IMR-90 (cell line): ENCODE measurements around the gene TMF1. TPM values are rescaled to one million over a fixed set of nuclear protein-coding genes. Genes with fewer than 3 reads are reported as not detected.

Source experiments
- ATAC-seq: fragments of 200-7000 bp; cut with Tn5 transposase; 2 replicates; pipeline ENCODE4 v1.9.1; 2020; ENCODE audit warnings: low read depth, mild to moderate bottlenecking, moderate library complexity
- BruUV-seq: library from RNA; stranded (reverse); fragments of 400-500 nt; replicated peaks from 2 replicates; lab custom pipeline; 2021; lab: Mats Ljungman, UMichigan
- CTCF ChIA-PET: fragments of 300-600 bp; formaldehyde crosslinking; extraction: SDS; loops from one replicate; lab custom pipeline; 2021; ENCODE audit warnings: antibody characterized with exemption; lab: Yijun Ruan, JAX
- POLR2A ChIA-PET: fragments of 300-600 bp; sonication (Branson Sonifier 250); formaldehyde crosslinking; loops from one replicate; lab custom pipeline; 2022; ENCODE audit warnings: antibody characterized with exemption; ENCODE audit not compliant: unreplicated experiment; lab: Charles Lee
- DNase-seq: peaks from one replicate; pipeline ENCODE4 v3.0.0; 2013
- H2AFZ ChIP-seq: replicated peaks from 2 replicates; pipeline ENCODE3; 2013; ENCODE audit warnings: low read length, mild to moderate bottlenecking; ENCODE audit not compliant: poor library complexity
- H2AK5ac ChIP-seq: 2 replicates; pipeline ENCODE4 v1.6.1; 2013; ENCODE audit warnings: low read depth, low read length, inconsistent platforms
- H2AK9ac ChIP-seq: replicated peaks from 2 replicates; pipeline ENCODE3; 2013; ENCODE audit warnings: mild to moderate bottlenecking, low read depth, low read length, moderate library complexity; ENCODE audit not compliant: poor library complexity
- H2BK120ac ChIP-seq: 2 replicates; pipeline ENCODE4 v1.6.1; 2013; ENCODE audit warnings: low read depth, low read length, inconsistent platforms
- H2BK15ac ChIP-seq: 3 replicates; pipeline ENCODE4 v1.6.1; 2013; ENCODE audit warnings: low read depth, low read length, inconsistent platforms
- H2BK20ac ChIP-seq: 2 replicates; pipeline ENCODE4 v1.6.1; 2013; ENCODE audit warnings: low read depth, mild to moderate bottlenecking, inconsistent platforms, low read length, moderate library complexity
- H2BK5ac ChIP-seq: 2 replicates; pipeline ENCODE4 v1.6.1; 2013; ENCODE audit warnings: mild to moderate bottlenecking, low read depth, low read length, inconsistent platforms; ENCODE audit not compliant: poor library complexity, severe bottlenecking
- H3K14ac ChIP-seq: replicated peaks from 2 replicates; pipeline ENCODE4 v1.6.1; 2013; ENCODE audit warnings: low read depth, low read length, inconsistent platforms
- H3K18ac ChIP-seq: 2 replicates; pipeline ENCODE4 v1.6.1; 2013; ENCODE audit warnings: low read depth, low read length, control low read depth
- H3K23ac ChIP-seq: 2 replicates; pipeline ENCODE4 v1.6.1; 2013; ENCODE audit warnings: low read depth, low read length, inconsistent platforms
- H3K27ac ChIP-seq: 2 replicates; pipeline ENCODE4 v1.5.1; 2013; ENCODE audit warnings: mild to moderate bottlenecking, control low read depth, low read length; ENCODE audit not compliant: insufficient read depth
- H3K27me3 ChIP-seq: 2 replicates; pipeline ENCODE4 v1.6.1; 2013; ENCODE audit warnings: low read length; ENCODE audit not compliant: control insufficient read depth, insufficient read depth
- H3K36me3 ChIP-seq: 2 replicates; pipeline ENCODE4 v1.6.1; 2013; ENCODE audit warnings: low read length, mixed read lengths; ENCODE audit not compliant: control insufficient read depth, insufficient read depth
- H3K4ac ChIP-seq: 2 replicates; pipeline ENCODE4 v1.6.1; 2013; ENCODE audit warnings: low read depth, low read length, inconsistent platforms
- H3K4me1 ChIP-seq: 2 replicates; pipeline ENCODE4 v1.6.1; 2013; ENCODE audit warnings: low read length, mixed read lengths; ENCODE audit not compliant: control insufficient read depth, insufficient read depth
- H3K4me2 ChIP-seq: 2 replicates; pipeline ENCODE4 v1.6.1; 2013; ENCODE audit warnings: low read depth, mild to moderate bottlenecking, control low read depth, low read length, moderate library complexity
- H3K4me3 ChIP-seq: 2 replicates; pipeline ENCODE4 v1.5.1; 2013; ENCODE audit warnings: low read depth, mild to moderate bottlenecking, control low read depth, low read length, moderate library complexity; ENCODE audit not compliant: insufficient read depth
- H3K56ac ChIP-seq: 2 replicates; pipeline ENCODE4 v1.6.1; 2013; ENCODE audit warnings: low read length, inconsistent platforms; ENCODE audit not compliant: insufficient read depth; ENCODE audit errors: extremely low read depth
- H3K79me1 ChIP-seq, 2 experiments: 2 replicates each; pipeline ENCODE4 v1.6.1; 2013; ENCODE audit warnings: low read length in 2 of 2, inconsistent platforms in 1 of 2, low read depth in 1 of 2
- H3K9ac ChIP-seq: 2 replicates; pipeline ENCODE4 v1.6.1; 2013; ENCODE audit warnings: low read depth, low read length, control low read depth
- H3K9me1 ChIP-seq: 2 replicates; pipeline ENCODE4 v1.6.1; 2013; ENCODE audit warnings: low read length, inconsistent platforms; ENCODE audit not compliant: insufficient read depth
- H3K9me3 ChIP-seq: 2 replicates; pipeline ENCODE4 v1.6.1; 2013; ENCODE audit warnings: low read length; ENCODE audit not compliant: control insufficient read depth, insufficient read depth
- H4K20me1 ChIP-seq: 2 replicates; pipeline ENCODE4 v1.6.1; 2013; ENCODE audit warnings: low read length, inconsistent platforms; ENCODE audit not compliant: insufficient read depth
- H4K5ac ChIP-seq: 2 replicates; pipeline ENCODE4 v1.6.1; 2013; ENCODE audit warnings: mild to moderate bottlenecking, low read depth, low read length, control low read depth
- H4K8ac ChIP-seq, 2 experiments: 2 replicates each; pipeline ENCODE4 v1.6.1; 2013; ENCODE audit warnings: low read depth in 2 of 2, low read length in 2 of 2, control low read depth in 1 of 2, inconsistent platforms in 1 of 2
- H4K91ac ChIP-seq: 2 replicates; pipeline ENCODE4 v1.6.1; 2013; ENCODE audit warnings: low read depth, low read length, inconsistent platforms; ENCODE audit not compliant: insufficient read depth
- BHLHE40 ChIP-seq: fragments of 150-350 bp; IDR thresholded peaks from 2 replicates; pipeline ENCODE4 v1.6.1; 2016; ENCODE audit warnings: mild to moderate bottlenecking, low read depth, low read length
- RAD21 ChIP-seq: IDR thresholded peaks from 2 replicates; pipeline ENCODE4 v1.6.1; 2012; ENCODE audit warnings: low read length, improper control_type of control experiment
- WGBS, 2 experiments: methylation state at CpG; one replicate each; pipeline versions ENCODE4 v1.1.5 to v1.1.7; 2013; ENCODE audit warnings: missing lambda C conversion rate in 2 of 2; ENCODE audit not compliant: insufficient read length in 1 of 2; ENCODE audit errors: extremely low coverage in 2 of 2; 5-methylcytosine and 5-hydroxymethylcytosine counted together
- dilution Hi-C: fragments of 300-500 bp; cut with HindIII; formaldehyde crosslinking; loops from one replicate; pipeline ENCODE4 v1.14.3; 2018; ENCODE audit warnings: low sequenced_read_pairs; ENCODE audit not compliant: unreplicated experiment
- in situ Hi-C: fragments of 300-500 bp; cut with MboI; formaldehyde crosslinking; loops from 3 replicates; pipeline ENCODE4 v1.14.3; 2019; ENCODE audit warnings: low sequenced_read_pairs, inconsistent platforms, mixed read lengths
- intact Hi-C: fragments of 100-400 bp; cut with micrococcal nuclease; formaldehyde crosslinking; loops from 2 replicates; pipeline ENCODE4 v1.10.0; 2022
- polyA plus RNA-seq, 3 experiments: library from polyadenylated mRNA; depleted of rRNA; stranded (reverse); fragments of >200 nt; gene quantifications; 2 replicates each; pipeline ENCODE4 v1.2.3, GENCODE V29; 2012; ENCODE audit warnings: low replicate concordance in 1 of 3
- total RNA-seq: library from RNA; depleted of rRNA; stranded (reverse); fragments of >200 nt; gene quantifications from 2 replicates; pipeline ENCODE4 v1.2.3, GENCODE V29; 2012
- TF ChIP-seq, protein P1 (sequence below): conservative IDR thresholded peaks from 2 replicates; pipeline ENCODE4 v1.5.1; 2012; ENCODE audit warnings: mild to moderate bottlenecking, low read depth, low read length, improper control_type of control experiment

TMF1 gene
- total and polyA plus RNA-seq, 2 of the 4 experiments (the other 2 are of a cell fraction), result 12.4 to 39.1 TPM

DNA sequence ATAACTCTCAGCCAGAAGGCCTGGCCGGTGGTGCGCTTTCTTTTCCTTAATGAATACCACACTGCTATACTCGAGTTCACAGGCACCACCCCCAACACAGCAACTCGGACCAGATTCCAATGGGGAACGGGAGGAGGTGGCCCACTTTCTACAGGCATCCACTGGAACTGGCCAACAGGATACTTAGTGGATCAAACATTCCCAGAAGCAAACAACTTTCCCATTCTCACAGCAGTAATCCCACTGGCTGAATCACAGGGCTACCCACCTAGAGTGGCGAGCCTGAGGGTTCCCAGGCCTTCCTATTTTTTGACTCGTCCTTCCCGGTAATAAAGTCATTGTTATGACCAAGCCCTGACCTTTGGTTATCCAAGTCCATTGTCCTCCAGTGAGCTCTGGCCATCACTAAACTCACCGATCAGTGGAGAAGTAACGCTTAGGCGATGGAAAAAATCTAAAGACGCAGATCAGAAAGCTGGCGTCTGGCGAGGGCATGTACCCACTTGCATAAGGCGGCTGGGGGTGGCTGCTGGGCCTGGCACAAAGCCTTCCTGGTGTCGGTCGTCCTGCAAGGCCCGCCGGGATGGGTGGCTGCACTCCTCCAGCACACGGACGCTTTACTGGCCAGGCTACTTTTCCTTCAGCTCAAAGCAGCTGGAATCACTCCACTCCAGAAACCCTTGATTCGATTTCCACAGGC, 39.9 kb downstream of the TMF1 start:
- H2AK5ac ChIP-seq, result peak overlapping the region; percentile 73
- peaks cover 7% of the 10 kb centered on the region for H3K9me1 ChIP-seq
- BruUV-seq, result TSS peak; percentile 35
- peak overlapping the region; percentile 66 for H3K9ac ChIP-seq
- H2BK15ac ChIP-seq, result peak overlapping the region; percentile 56; the same call in 1 of the 3 replicates
- H2BK120ac ChIP-seq, result peak overlapping the region; percentile 30
- H4K20me1 ChIP-seq, result no peaks in the 10 kb centered on the region
- peak overlapping the region; percentile 73 for H3K4ac ChIP-seq
- peak overlapping the region; percentile 81 for H3K56ac ChIP-seq
- peak overlapping the region; percentile 69 for H3K18ac ChIP-seq
- TF ChIP-seq RAD21 (no peak), BHLHE40 (no peak)
- TF ChIP-seq, protein P1, sequence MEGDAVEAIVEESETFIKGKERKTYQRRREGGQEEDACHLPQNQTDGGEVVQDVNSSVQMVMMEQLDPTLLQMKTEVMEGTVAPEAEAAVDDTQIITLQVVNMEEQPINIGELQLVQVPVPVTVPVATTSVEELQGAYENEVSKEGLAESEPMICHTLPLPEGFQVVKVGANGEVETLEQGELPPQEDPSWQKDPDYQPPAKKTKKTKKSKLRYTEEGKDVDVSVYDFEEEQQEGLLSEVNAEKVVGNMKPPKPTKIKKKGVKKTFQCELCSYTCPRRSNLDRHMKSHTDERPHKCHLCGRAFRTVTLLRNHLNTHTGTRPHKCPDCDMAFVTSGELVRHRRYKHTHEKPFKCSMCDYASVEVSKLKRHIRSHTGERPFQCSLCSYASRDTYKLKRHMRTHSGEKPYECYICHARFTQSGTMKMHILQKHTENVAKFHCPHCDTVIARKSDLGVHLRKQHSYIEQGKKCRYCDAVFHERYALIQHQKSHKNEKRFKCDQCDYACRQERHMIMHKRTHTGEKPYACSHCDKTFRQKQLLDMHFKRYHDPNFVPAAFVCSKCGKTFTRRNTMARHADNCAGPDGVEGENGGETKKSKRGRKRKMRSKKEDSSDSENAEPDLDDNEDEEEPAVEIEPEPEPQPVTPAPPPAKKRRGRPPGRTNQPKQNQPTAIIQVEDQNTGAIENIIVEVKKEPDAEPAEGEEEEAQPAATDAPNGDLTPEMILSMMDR, result no peak
- in situ Hi-C loops, result no loop called here
- ChIA-PET CTCF (interaction anchor here (0.7 kb wide), 1 partner anchor 1314 kb away, joined by 3 read pairs; no protein-coding TSS in a partner anchor), POLR2A (no interaction called here)
- ATAC-seq (0 out of 2 replicates have a peak, but pooled peaks have one; percentile 2), DNase-seq (peak; percentile 63)
- peak overlapping the region; percentile 49 for H2BK20ac ChIP-seq
- peaks cover 11% of the 10 kb centered on the region for H3K36me3 ChIP-seq
- peak overlapping the region; percentile 52 to 80 for H4K8ac ChIP-seq
- H3K14ac ChIP-seq, result peak overlapping the region; percentile 80
- dilution Hi-C loops, result no loop called here
- peak overlapping the region; percentile 66 for H3K4me3 ChIP-seq
- peak overlapping the region; percentile 98 for H2AFZ ChIP-seq
- peak overlapping the region; percentile 72 for H4K91ac ChIP-seq
- peak overlapping the region; percentile 72 for H3K4me2 ChIP-seq
- intact Hi-C loops, result no loop called here
- H3K79me1 ChIP-seq, result peaks cover 9 to 50% of the 10 kb centered on the region in 2 experiments
- peak overlapping the region; percentile 83 for H2AK9ac ChIP-seq
- H3K9me3 ChIP-seq, result no peaks in the 10 kb centered on the region
- no peaks in the 10 kb centered on the region for H3K27me3 ChIP-seq
- peak overlapping the region; percentile 73 for H2BK5ac ChIP-seq
- peaks cover 10% of the 10 kb centered on the region for H3K4me1 ChIP-seq
- 24% methylated on average over 11 of the region's 22 CpGs; no CpG with 5 or more reads in 1 of the 2 experiments for WGBS, 2 experiments
- peak overlapping the region; percentile 93 for H3K27ac ChIP-seq
- peak overlapping the region; percentile 84 for H3K23ac ChIP-seq
- peak overlapping the region; percentile 19 for H4K5ac ChIP-seq
